ENCODE results near the gene LMOD1.

The LMOD1 gene

DNA sequence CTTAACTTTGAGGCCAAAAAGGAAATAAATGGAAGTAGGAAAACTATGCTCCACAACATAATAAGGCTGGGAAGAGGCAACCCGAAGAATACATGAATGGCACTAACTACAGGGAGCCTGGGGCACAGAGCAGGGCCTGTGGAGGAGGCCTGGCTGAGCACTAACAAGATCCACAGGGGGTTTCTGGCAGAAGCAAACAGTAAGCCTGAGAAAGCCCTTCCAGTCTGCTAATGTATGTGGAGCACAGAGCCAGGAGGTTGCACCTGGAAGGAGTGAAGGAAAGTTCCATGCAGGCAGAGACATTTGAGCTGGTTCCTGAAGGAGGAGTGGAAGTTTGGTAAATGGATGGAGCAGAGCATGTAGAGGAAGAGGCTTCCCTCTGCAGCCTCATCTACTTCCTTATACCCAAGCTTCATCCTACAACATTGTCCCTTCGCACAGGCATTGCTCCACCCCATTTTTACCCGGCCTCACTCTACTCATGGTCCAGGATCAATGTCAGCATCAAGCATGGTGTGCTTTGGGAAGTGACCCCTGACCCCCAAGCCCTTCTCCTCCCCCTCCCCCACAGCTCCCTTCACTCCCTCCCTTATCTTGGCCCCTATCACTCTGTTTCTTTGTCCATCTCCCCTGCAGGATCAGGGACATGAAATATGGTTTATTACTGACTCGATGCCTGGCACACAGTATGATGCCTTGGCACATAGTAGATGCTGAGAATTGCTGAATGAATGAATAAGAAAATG is 34.3 kb downstream of the LMOD1 start:
- Mint-ChIP-seq H3K4me1 (peaks cover 94% of the 10 kb centered on the region), H3K9me3 (no peaks in the 10 kb centered on the region), H3K4me3 (no peak overlapping the region), H3K27me3 (ENCODE audit: low read depth, poor library complexity) (peaks cover 5% of the 10 kb centered on the region), H3K27ac (peak overlapping the region; percentile 94), H3K36me3 (ENCODE audit: low read depth) (no peaks in the 10 kb centered on the region)
- no peak for DNase-seq
- TF ChIP-seq, protein P1, sequence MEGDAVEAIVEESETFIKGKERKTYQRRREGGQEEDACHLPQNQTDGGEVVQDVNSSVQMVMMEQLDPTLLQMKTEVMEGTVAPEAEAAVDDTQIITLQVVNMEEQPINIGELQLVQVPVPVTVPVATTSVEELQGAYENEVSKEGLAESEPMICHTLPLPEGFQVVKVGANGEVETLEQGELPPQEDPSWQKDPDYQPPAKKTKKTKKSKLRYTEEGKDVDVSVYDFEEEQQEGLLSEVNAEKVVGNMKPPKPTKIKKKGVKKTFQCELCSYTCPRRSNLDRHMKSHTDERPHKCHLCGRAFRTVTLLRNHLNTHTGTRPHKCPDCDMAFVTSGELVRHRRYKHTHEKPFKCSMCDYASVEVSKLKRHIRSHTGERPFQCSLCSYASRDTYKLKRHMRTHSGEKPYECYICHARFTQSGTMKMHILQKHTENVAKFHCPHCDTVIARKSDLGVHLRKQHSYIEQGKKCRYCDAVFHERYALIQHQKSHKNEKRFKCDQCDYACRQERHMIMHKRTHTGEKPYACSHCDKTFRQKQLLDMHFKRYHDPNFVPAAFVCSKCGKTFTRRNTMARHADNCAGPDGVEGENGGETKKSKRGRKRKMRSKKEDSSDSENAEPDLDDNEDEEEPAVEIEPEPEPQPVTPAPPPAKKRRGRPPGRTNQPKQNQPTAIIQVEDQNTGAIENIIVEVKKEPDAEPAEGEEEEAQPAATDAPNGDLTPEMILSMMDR (IDR thresholded peaks at IDR 0.05): no peak

DNA sequence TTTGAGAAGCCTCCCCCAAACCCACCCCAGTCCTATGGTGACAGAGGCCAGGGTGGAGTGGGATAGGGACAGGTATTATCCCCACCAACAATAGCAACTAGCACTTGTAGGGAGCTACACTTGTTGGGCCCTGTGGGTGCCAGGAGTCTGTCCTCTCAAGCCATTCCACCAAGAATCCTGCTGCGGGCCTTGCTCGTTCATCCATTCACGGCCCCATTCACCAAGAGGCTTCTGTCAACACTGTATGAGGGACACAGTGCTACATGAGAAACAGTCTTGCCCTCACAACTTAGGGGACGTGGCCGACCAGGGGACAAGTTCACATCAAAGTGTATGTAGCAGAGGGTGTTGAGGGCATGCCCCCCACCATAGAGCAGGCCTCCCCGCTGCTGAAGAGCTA is 38.7 kb downstream of the LMOD1 start:
- Mint-ChIP-seq H3K27ac (no peak overlapping the region), H3K27me3 (ENCODE audit: low read depth, poor library complexity) (peaks cover 9% of the 10 kb centered on the region), H3K4me1 (peaks cover 92% of the 10 kb centered on the region)

DNA sequence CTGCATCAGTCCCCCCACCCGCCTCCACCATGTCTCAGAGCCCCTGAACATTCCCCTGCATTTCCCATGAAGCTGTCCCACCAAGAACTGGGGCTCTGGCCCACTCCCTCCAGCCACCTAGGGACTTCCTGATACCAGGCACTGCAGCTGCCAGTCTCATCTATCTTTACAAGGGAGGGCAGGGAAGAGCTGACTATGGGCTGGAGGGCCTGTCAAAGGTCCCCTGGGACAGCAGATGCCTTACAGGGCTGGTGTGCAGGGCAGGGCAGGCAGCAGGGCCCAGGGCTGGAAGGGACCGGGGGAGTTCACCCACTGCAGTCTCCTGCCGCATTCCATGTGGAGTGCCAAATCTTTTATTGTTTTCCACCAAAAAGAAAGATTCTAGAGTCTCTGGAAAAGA is 40.0 kb downstream of the LMOD1 start:
- no peak for DNase-seq
- H3K4me1 Mint-ChIP-seq: peaks cover 88% of the 10 kb centered on the region
- H3K36me3 Mint-ChIP-seq (ENCODE audit: low read depth): no peaks in the 10 kb centered on the region
- no peak overlapping the region for H3K27ac Mint-ChIP-seq
- no peaks in the 10 kb centered on the region for H3K9me3 Mint-ChIP-seq
- no peak overlapping the region for H3K4me3 Mint-ChIP-seq
- peaks cover 9% of the 10 kb centered on the region for H3K27me3 Mint-ChIP-seq (ENCODE audit: low read depth, poor library complexity)
- TF ChIP-seq, protein P1 (IDR thresholded peaks at IDR 0.05): no peak

More for the DNA sequence above, 38.7 kb downstream of the LMOD1 start:
- TF ChIP-seq, protein P1 (IDR thresholded peaks at IDR 0.05): no peak
- DNase-seq: no peak
- Mint-ChIP-seq H3K36me3 (ENCODE audit: low read depth) (no peaks in the 10 kb centered on the region), H3K9me3 (no peaks in the 10 kb centered on the region), H3K4me3 (no peak overlapping the region)

DNA sequence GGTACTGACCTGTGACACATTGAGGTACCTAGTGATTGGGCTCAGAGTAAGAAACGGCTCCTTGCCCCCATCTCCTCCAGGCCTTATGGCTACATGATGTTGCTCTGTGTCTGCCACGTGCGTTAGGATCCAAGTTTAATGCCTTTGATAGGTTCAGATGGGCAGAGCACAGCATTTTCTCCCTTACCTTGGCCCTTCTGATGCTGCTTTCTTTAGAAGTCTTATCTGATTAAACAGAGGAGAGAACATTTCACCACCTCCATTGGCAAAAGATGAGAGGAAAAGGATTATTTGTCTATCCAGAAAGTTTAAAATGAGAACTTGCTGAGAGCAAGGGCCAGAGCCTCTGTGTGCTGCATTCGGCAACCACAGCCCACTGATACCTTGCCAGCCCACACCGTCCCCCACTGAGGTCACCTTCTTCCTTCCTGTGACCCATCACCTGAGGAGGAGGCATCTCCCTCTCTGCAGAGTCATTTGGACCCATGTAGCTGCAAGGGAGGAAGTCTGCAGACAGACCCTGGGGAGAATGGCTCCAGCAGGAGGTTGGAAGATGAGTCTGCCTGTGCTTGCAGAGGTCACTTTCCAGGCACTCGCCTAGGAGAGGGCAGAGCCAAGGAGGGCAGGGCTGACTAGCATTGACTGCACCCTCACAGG is 41.0 kb downstream of the LMOD1 start:
- peaks cover 85% of the 10 kb centered on the region for H3K4me1 Mint-ChIP-seq
- H3K27me3 Mint-ChIP-seq (ENCODE audit: low read depth, poor library complexity): peaks cover 11% of the 10 kb centered on the region
- DNase-seq: no peak
- no peaks in the 10 kb centered on the region for H3K9me3 Mint-ChIP-seq
- no peak overlapping the region for H3K4me3 Mint-ChIP-seq
- peaks cover 5% of the 10 kb centered on the region for H3K36me3 Mint-ChIP-seq (ENCODE audit: low read depth)
- no peak overlapping the region for H3K27ac Mint-ChIP-seq
- TF ChIP-seq, protein P1 (IDR thresholded peaks at IDR 0.05): no peak

DNA sequence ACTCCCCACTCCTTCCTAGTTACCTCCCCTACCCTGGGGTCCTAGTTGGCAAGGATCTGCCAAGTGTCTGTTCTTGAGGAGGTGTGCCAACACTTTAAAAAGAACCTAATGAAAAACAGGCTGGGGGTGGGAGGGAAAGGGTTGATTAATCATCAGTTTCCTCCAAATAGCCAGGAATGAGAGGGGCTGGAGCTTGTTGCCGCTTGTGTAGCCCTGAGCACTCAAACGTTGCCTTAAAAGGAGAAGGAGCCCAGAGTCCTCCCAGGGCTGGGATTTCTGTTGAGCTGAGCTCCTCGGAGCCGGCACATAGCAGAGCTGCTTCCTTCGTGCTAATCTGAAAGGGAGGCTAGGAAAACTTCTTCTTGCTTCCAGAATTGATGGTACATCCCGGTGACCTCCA is 41.8 kb downstream of the LMOD1 start:
- peak overlapping the region; percentile 96 for H3K27ac Mint-ChIP-seq
- H3K9me3 Mint-ChIP-seq: no peaks in the 10 kb centered on the region
- H3K27me3 Mint-ChIP-seq (ENCODE audit: low read depth, poor library complexity): peaks cover 13% of the 10 kb centered on the region
- TF ChIP-seq, protein P1 (IDR thresholded peaks at IDR 0.05): no peak
- H3K4me1 Mint-ChIP-seq: peaks cover 82% of the 10 kb centered on the region
- peaks cover 12% of the 10 kb centered on the region for H3K36me3 Mint-ChIP-seq (ENCODE audit: low read depth)
- no peak for DNase-seq
- no peak overlapping the region for H3K4me3 Mint-ChIP-seq
